ENCODE data around the gene TMEM212. TPM values are rescaled to one million over a fixed set of nuclear protein-coding genes. Genes with fewer than 3 reads are reported as not detected.

Gene TMEM212
- total and polyA plus RNA-seq, 2 donors (not counting 1 experiment from before 2014, with no cell fraction given), result not detected

GRCh38 chr3:171860830-171861535, 17.8 kb downstream of the TMEM212 start:
- H3K4me1 Mint-ChIP-seq, result no peaks in the 10 kb centered on the region
- no peak overlapping the region for H3K4me3 Mint-ChIP-seq
- H3K9me3 ChIP-seq (ENCODE audit: control extremely low read depth in 1 of 3, control insufficient read depth in 2 of 3, insufficient read depth in 1 of 3, low read length in 2 of 3), result no peaks in the 10 kb centered on the region
- ATAC-seq (ENCODE audit: low read depth) (no peak), DNase-seq (no peak)
- no peak overlapping the region for H3K9ac ChIP-seq (ENCODE audit: low read length)
- no peak overlapping the region for H3K27ac ChIP-seq (ENCODE audit: low read length in 2 of 2)
- no peaks in the 10 kb centered on the region for H3K36me3 ChIP-seq (replicated peaks in 1 of 2; ENCODE audit: control extremely low read depth in 1 of 2, control insufficient read depth in 1 of 2, extremely low read depth in 1 of 2, insufficient read depth in 2 of 2, low read length in 1 of 2)
- intact Hi-C loops (cut with micrococcal nuclease), result no loop called here
- no peak overlapping the region for H3K4me2 ChIP-seq (replicated peaks; ENCODE audit: low read depth, low read length, poor library complexity, severe bottlenecking)
- H3K4me3 ChIP-seq (ENCODE audit: control extremely low read depth in 1 of 5, extremely low read depth in 1 of 5, insufficient read depth in 1 of 5, low read depth in 2 of 5, low read length in 4 of 5), result no peak overlapping the region
- no peak overlapping the region for H2AFZ ChIP-seq (ENCODE audit: insufficient read depth, low read depth, low read length, poor library complexity, severe bottlenecking)
- no peaks in the 10 kb centered on the region for H3K27me3 ChIP-seq (replicated peaks in 1 of 4; ENCODE audit: control extremely low read depth in 1 of 4, control insufficient read depth in 3 of 4, insufficient read depth in 4 of 4, low read length in 3 of 4)
- POLR2A ChIA-PET, result no interaction called here
- 100% methylated on average over 1 of the region's 6 CpGs for whole genome bisulfite sequencing (ENCODE audit: insufficient coverage)
- no peaks in the 10 kb centered on the region for H3K4me1 ChIP-seq (ENCODE audit: control insufficient read depth in 2 of 2, insufficient read depth in 2 of 2, low read length in 2 of 2)
- CTCF ChIA-PET, result no interaction called here
- TF ChIP-seq EZH2 (IDR thresholded peaks at IDR 0.05; ENCODE audit: borderline replicate concordance, insufficient read depth, low read depth, low read length, poor library complexity, severe bottlenecking), result no peak
- TF ChIP-seq CTCF (IDR thresholded peaks at IDR 0.05), result no peak
- no peak overlapping the region for H3K27ac Mint-ChIP-seq
- no peaks in the 10 kb centered on the region for H3K79me2 ChIP-seq (ENCODE audit: control insufficient read depth, insufficient read depth, low read length)
- no peaks in the 10 kb centered on the region for H3K9me3 Mint-ChIP-seq (ENCODE audit: insufficient read depth)
- no peaks in the 10 kb centered on the region for H4K20me1 ChIP-seq (ENCODE audit: control insufficient read depth, insufficient read depth, low read length, poor library complexity, severe bottlenecking)
- no peaks in the 10 kb centered on the region for H3K27me3 Mint-ChIP-seq

- H3K4me1 ChIP-seq (ENCODE audit: control insufficient read depth in 2 of 2, insufficient read depth in 2 of 2, low read length in 2 of 2), result no peaks in the 10 kb centered on the region
- intact Hi-C loops (cut with micrococcal nuclease), result no loop called here
- Mint-ChIP-seq H3K4me3 (no peak overlapping the region), H3K4me1 (no peaks in the 10 kb centered on the region), H3K9me3 (ENCODE audit: insufficient read depth) (no peaks in the 10 kb centered on the region), H3K27me3 (no peaks in the 10 kb centered on the region), H3K27ac (no peak overlapping the region)
- H2AFZ ChIP-seq (ENCODE audit: insufficient read depth, low read depth, low read length, poor library complexity, severe bottlenecking), result no peak overlapping the region
- TF ChIP-seq CTCF (IDR thresholded peaks at IDR 0.05) (no peak), EZH2 (IDR thresholded peaks at IDR 0.05; ENCODE audit: borderline replicate concordance, insufficient read depth, low read depth, low read length, poor library complexity, severe bottlenecking) (no peak)
- ATAC-seq (ENCODE audit: low read depth) (no peak), DNase-seq (no peak)
- H3K27me3 ChIP-seq (replicated peaks in 1 of 4; ENCODE audit: control extremely low read depth in 1 of 4, control insufficient read depth in 3 of 4, insufficient read depth in 4 of 4, low read length in 3 of 4), result no peaks in the 10 kb centered on the region
- H3K9me3 ChIP-seq (ENCODE audit: control extremely low read depth in 1 of 3, control insufficient read depth in 2 of 3, insufficient read depth in 1 of 3, low read length in 2 of 3), result no peaks in the 10 kb centered on the region
- H3K4me2 ChIP-seq (replicated peaks; ENCODE audit: low read depth, low read length, poor library complexity, severe bottlenecking), result no peak overlapping the region
- POLR2A ChIA-PET, result no interaction called here
- H3K9ac ChIP-seq (ENCODE audit: low read length), result no peak overlapping the region
- H4K20me1 ChIP-seq (ENCODE audit: control insufficient read depth, insufficient read depth, low read length, poor library complexity, severe bottlenecking), result no peaks in the 10 kb centered on the region
- no peak overlapping the region for H3K4me3 ChIP-seq (ENCODE audit: control extremely low read depth in 1 of 5, extremely low read depth in 1 of 5, insufficient read depth in 1 of 5, low read depth in 2 of 5, low read length in 4 of 5)
- no peaks in the 10 kb centered on the region for H3K36me3 ChIP-seq (replicated peaks in 1 of 2; ENCODE audit: control extremely low read depth in 1 of 2, control insufficient read depth in 1 of 2, extremely low read depth in 1 of 2, insufficient read depth in 2 of 2, low read length in 1 of 2)
- CTCF ChIA-PET, result no interaction called here
- H3K79me2 ChIP-seq (ENCODE audit: control insufficient read depth, insufficient read depth, low read length), result no peaks in the 10 kb centered on the region
- H3K27ac ChIP-seq (ENCODE audit: low read length in 2 of 2), result no peak overlapping the region
- WGBS (ENCODE audit: insufficient coverage), result no CpG with 5 or more reads among the region's 2 CpGs
These were observed 19.2 kb downstream of the TMEM212 start for GRCh38 chr3:171862392-171862791.
